K562 (cell line): ENCODE data around the gene DENND6B. TPM values are rescaled to one million over a fixed set of nuclear protein-coding genes. Genes with fewer than 3 reads are reported as not detected.

Experiments used
- ATAC-seq: fragments of 200-7000 bp; cut with Tn5 transposase; 3 replicates; pipeline ENCODE4 v1.9.1; 2020; ENCODE audit warnings: moderate library complexity
- BruUV-seq: library from RNA; stranded (reverse); fragments of 400-500 nt; replicated peaks from 2 replicates; lab custom pipeline; 2021; lab: Mats Ljungman, UMichigan
- CTCF ChIA-PET: fragments of 300-600 bp; formaldehyde crosslinking; extraction: SDS; loops from one replicate; lab custom pipeline; 2021; ENCODE audit warnings: low intra/inter-chr PET ratio; lab: Yijun Ruan, JAX
- POLR2A ChIA-PET: fragments of 300-600, 350-650 bp; sonication (Branson Sonifier 250); formaldehyde crosslinking; extraction: SDS; loops from one replicate; lab custom pipeline; 2021; ENCODE audit warnings: antibody characterized with exemption, inconsistent platforms; lab: Yijun Ruan, JAX
- DNase-seq, 4 experiments: peaks; one replicate each; pipeline versions ENCODE4 v3.0.0 to v3.0.0-alpha.2; 2011 to 2018; ENCODE audit warnings: low spot score in 3 of 4, mixed read lengths in 3 of 4; ENCODE audit errors: extremely low read depth in 1 of 4
- FAIRE-seq: peaks from 2 replicates; lab custom pipeline; 2011; peaks lifted over from hg19 to GRCh38; lab: Jason Lieb, UNC
- H2AFZ ChIP-seq: 2 replicates; pipeline ENCODE4 v1.6.0; 2011; ENCODE audit warnings: low read depth, low read length, control low read depth, inconsistent platforms
- H3K27ac ChIP-seq: fragments of 200-600 bp; 3 replicates; pipeline ENCODE4 v1.8.0; 2011; ENCODE audit warnings: low read depth, mild to moderate bottlenecking, control low read depth, inconsistent platforms, low read length, moderate library complexity, mixed read lengths; ENCODE audit errors: extremely low read depth
- H3K27me3 ChIP-seq, 2 experiments: fragments of 300-600 bp in 1 of 2; 2 replicates in 1 of 2; 3 replicates in 1 of 2; pipeline versions ENCODE4 v1.6.0 to v1.8.0; 2011; ENCODE audit warnings: inconsistent platforms in 2 of 2, low read length in 2 of 2, mild to moderate bottlenecking in 1 of 2, mixed read lengths in 1 of 2, moderate library complexity in 1 of 2; ENCODE audit not compliant: control insufficient read depth in 2 of 2, insufficient read depth in 2 of 2
- H3K36me3 ChIP-seq: fragments of 300-600 bp; 3 replicates; pipeline ENCODE4 v1.8.0; 2011; ENCODE audit warnings: mild to moderate bottlenecking, low read length, inconsistent platforms; ENCODE audit not compliant: control insufficient read depth, insufficient read depth
- H3K4me1 ChIP-seq, 2 experiments: fragments of 200-600 bp in 1 of 2; replicated peaks in 1 of 2; 2 replicates in 1 of 2; 3 replicates in 1 of 2; pipeline versions ENCODE4 v1.5.1 to v1.8.0; 2011; ENCODE audit warnings: inconsistent platforms in 2 of 2, low read length in 2 of 2, mild to moderate bottlenecking in 1 of 2, mixed read lengths in 1 of 2, moderate library complexity in 1 of 2; ENCODE audit not compliant: control insufficient read depth in 2 of 2, insufficient read depth in 2 of 2
- H3K4me2 ChIP-seq: 2 replicates; pipeline ENCODE4 v1.6.1; 2011; ENCODE audit warnings: low read length, control low read depth, inconsistent platforms, mixed read lengths; ENCODE audit not compliant: insufficient read depth
- H3K4me3 ChIP-seq: fragments of 200-600 bp; sonication (generic), shearing (Covaris generic); 2 replicates; pipeline ENCODE4 v1.5.1; 2016; ENCODE audit warnings: control low read depth, inconsistent platforms
- H3K79me2 ChIP-seq: fragments of 200-600 bp; 3 replicates; pipeline ENCODE4 v1.8.0; 2011; ENCODE audit warnings: low read length, inconsistent platforms; ENCODE audit not compliant: control insufficient read depth, insufficient read depth
- H3K9ac ChIP-seq, 2 experiments: 2 replicates each; pipeline versions ENCODE4 v1.6.0 to v1.6.1; 2011; ENCODE audit warnings: low read depth in 2 of 2, low read length in 2 of 2, control low read depth in 1 of 2, inconsistent platforms in 1 of 2, mild to moderate bottlenecking in 1 of 2, mixed read lengths in 1 of 2; ENCODE audit not compliant: insufficient read depth in 1 of 2
- H3K9me1 ChIP-seq: one replicate; pipeline ENCODE4 v1.6.0; 2011; ENCODE audit warnings: inconsistent platforms, mild to moderate bottlenecking, low read length, moderate library complexity; ENCODE audit not compliant: control insufficient read depth, insufficient read depth
- H3K9me3 ChIP-seq: replicated peaks from 2 replicates; pipeline ENCODE4 v1.5.1; 2011; ENCODE audit warnings: low read depth, low read length, inconsistent platforms; ENCODE audit not compliant: control insufficient read depth, insufficient read depth
- H4K20me1 ChIP-seq: replicated peaks from 2 replicates; pipeline ENCODE4 v1.6.1; 2011; ENCODE audit warnings: low read length, inconsistent platforms, mixed read lengths; ENCODE audit not compliant: control insufficient read depth, insufficient read depth
- CBX3 ChIP-seq, 2 experiments: IDR thresholded peaks; 1 replicate in 1 of 2; 2 replicates in 1 of 2; pipeline ENCODE4 v1.6.1; 2012; ENCODE audit warnings: inconsistent platforms in 2 of 2, low read length in 2 of 2, borderline replicate concordance in 1 of 2, control low read depth in 1 of 2
- CCNT2 ChIP-seq: IDR thresholded peaks from 2 replicates; pipeline ENCODE4 v1.6.1; 2011; ENCODE audit warnings: borderline replicate concordance, low read depth, mild to moderate bottlenecking, moderate library complexity, mixed read lengths, low read length; ENCODE audit not compliant: insufficient read length; ENCODE audit errors: extremely low read depth
- ETS2 ChIP-seq: IDR thresholded peaks from 2 replicates; pipeline ENCODE4 v1.6.1; 2016; ENCODE audit warnings: borderline replicate concordance, missing genetic modification characterization, mild to moderate bottlenecking, moderate library complexity, missing compliant biosample characterization; ENCODE audit not compliant: poor library complexity, severe bottlenecking
- HNRNPL ChIP-seq: fragments of 200-400 bp; formaldehyde crosslinking; IDR thresholded peaks from 2 replicates; pipeline ENCODE4 v1.6.1; 2017; ENCODE audit warnings: low read depth, mild to moderate bottlenecking, low read length
- MYBL2 ChIP-seq, 2 experiments: fragments of 450-650 bp in 1 of 2; sonication (generic) in 1 of 2; formaldehyde crosslinking in 1 of 2; IDR thresholded peaks; 2 replicates each; pipeline versions ENCODE4 v1.6.1 to v1.8.1; 2017 to 2022; ENCODE audit warnings: borderline replicate concordance in 1 of 2, inconsistent platforms in 1 of 2, low read depth in 1 of 2, mild to moderate bottlenecking in 1 of 2, missing genetic modification reagents in 1 of 2, moderate library complexity in 1 of 2
- NR4A1 ChIP-seq, 2 experiments: fragments of 250-450 bp in 1 of 2; fragments of 450-650 bp in 1 of 2; sonication (Bioruptor Pico) in 1 of 2; IDR thresholded peaks; 2 replicates each; pipeline versions ENCODE4 v1.4.0 to v1.6.1; 2016 to 2020; ENCODE audit warnings: mild to moderate bottlenecking in 2 of 2, missing compliant biosample characterization in 1 of 2, missing genetic modification characterization in 1 of 2, moderate library complexity in 1 of 2
- RBFOX2 ChIP-seq: fragments of 200-400 bp; formaldehyde crosslinking; IDR thresholded peaks from 2 replicates; pipeline ENCODE4 v1.6.1; 2017; ENCODE audit warnings: low read depth, mild to moderate bottlenecking, low read length, moderate library complexity
- ZNF263 ChIP-seq: sonication (generic); formaldehyde crosslinking; IDR thresholded peaks from 2 replicates; pipeline ENCODE4 v1.8.0; 2022; ENCODE audit warnings: mild to moderate bottlenecking, missing genetic modification reagents, borderline replicate concordance
- ZNF384 ChIP-seq: IDR thresholded peaks from 2 replicates; pipeline ENCODE4 v1.6.1; 2012; ENCODE audit warnings: low read depth, low read length, improper control_type of control experiment
- WGBS: fragments of 100-300 bp; shearing (Covaris generic); methylation state at CpG from one replicate; pipeline ENCODE4 v1.1.6; 2016; ENCODE audit warnings: low coverage, mixed read lengths; ENCODE audit not compliant: insufficient coverage; ENCODE audit errors: missing lambda C conversion rate; 5-methylcytosine and 5-hydroxymethylcytosine counted together
- in situ Hi-C: fragments of 300-500 bp; cut with MboI; formaldehyde crosslinking; loops from 4 replicates; pipeline ENCODE4 v1.15.0; 2018; ENCODE audit warnings: inconsistent platforms, mixed read lengths
- intact Hi-C: fragments of 100-400 bp; cut with micrococcal nuclease; formaldehyde crosslinking; loops from 2 replicates; pipeline ENCODE4 v1.14.2; 2022
- polyA plus RNA-seq, 8 experiments: library from polyadenylated mRNA; depleted of rRNA in 4 of 8; stranded (reverse) in 5 of 8; unstranded in 3 of 8; fragments of >200 nt; fragmentation: Nextera tagmentation in 2 of 8; fragmentation: Illumina TruSeq in 1 of 8; extraction: Ambion mirVana in 2 of 8; extraction: Trizol in 1 of 8; gene quantifications; 2 replicates each; pipeline versions ENCODE4 v1.2.1 to v1.2.3, GENCODE V29; 2011 to 2014; ENCODE audit warnings: inconsistent platforms in 1 of 8, missing spikeins in 1 of 8
- total RNA-seq, 7 experiments: library from RNA; depleted of rRNA in 6 of 7; stranded (reverse); fragments of >200 nt in 6 of 7; fragmentation: Illumina TruSeq in 2 of 7; extraction: Trizol in 2 of 7; gene quantifications; 2 replicates each; pipeline versions ENCODE4 v1.2.1 to v1.2.3, GENCODE V29; 2011 to 2021; ENCODE audit warnings: low replicate concordance in 1 of 7
- TF ChIP-seq, protein P1 (sequence below): sonication (generic); formaldehyde crosslinking; IDR thresholded peaks from 2 replicates; pipeline ENCODE4 v1.5.0; 2020; ENCODE audit warnings: missing genetic modification reagents
- TF ChIP-seq, protein P2 (sequence below): fragments of 250-450 bp; sonication (Bioruptor Pico); IDR thresholded peaks from 2 replicates; pipeline ENCODE4 v1.4.0; 2020

DENND6B gene
- total and polyA plus RNA-seq, 9 of the 15 experiments (the other 6 are each of a cell fraction or from before 2014, with no cell fraction given): 0.07 to 3.7 (median 1.5) TPM

DNA sequence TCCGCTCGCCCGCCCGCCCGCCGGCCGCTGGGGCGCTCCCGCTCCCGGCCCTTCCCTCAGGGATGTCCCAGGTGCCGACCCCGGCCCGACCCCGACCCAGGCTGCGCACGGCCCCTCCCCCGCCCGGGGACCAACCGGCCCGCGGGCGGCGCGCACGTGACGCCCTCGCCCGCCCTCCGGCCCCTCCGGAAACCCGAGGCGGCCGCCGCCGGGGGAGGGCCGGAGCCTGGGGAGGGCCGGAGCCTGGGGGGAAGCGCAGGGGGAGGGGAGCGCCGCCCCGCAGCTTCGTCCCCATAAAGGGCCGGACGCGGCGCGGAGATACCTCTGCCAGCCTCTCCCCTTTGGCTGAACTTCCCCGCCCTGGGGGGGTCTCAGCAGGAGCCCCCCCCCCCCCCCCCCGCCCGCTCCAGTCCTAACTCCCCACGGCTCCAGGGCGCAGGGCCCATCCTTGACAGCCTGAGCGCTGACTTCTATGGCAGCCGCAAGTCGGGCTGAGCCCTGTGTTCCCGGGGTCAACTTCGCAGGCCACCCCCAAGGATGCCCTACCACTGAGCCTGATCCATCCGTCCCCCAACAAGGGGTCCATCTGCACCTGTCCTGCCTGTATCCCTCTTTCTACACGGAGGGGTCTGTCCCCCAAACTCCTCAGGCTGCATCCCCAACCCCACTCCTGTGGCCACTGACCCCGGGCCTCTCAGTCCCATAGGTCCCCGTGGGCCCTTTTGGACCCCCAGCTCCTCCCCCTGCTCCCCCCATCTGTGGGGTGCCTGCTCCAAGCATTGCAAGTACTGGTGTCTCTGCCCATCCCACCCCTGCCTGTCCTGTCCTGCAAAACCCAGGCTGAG is 65.0 kb downstream of the DENND6B start, which contains the start of gene MAPK12:
Gene MAPK12 (minus strand): TSS at position 69 of the 845 bp plus-strand sequence. CDS start 174 bp downstream, outside the sequence.
- Histone ChIP-seq H3K9me1 (no peaks in the 10 kb centered on the region), H4K20me1 (no peaks in the 10 kb centered on the region), H3K4me1 (peaks cover 15 to 85% of the 10 kb centered on the region in 2 experiments; a peak in 4 of 5 replicates), H3K36me3 (peaks cover 25% of the 10 kb centered on the region; the same call in 1 of the 3 replicates), H3K27me3 (no peaks in the 10 kb centered on the region), H2AFZ (peak within 1 kb of the TSS; percentile 72; the same call in 1 of the 2 replicates), H3K9me3 (no peaks in the 10 kb centered on the region), H3K9ac (peak within 1 kb of the TSS; percentile 72 to 95), H3K4me3 (peak within 1 kb of the TSS; percentile 64), H3K27ac (peak within 1 kb of the TSS; percentile 76), H3K4me2 (peak within 1 kb of the TSS; percentile 79), H3K79me2 (peaks cover 27% of the 10 kb centered on the region)
- CTCF ChIA-PET: no interaction called here
- POLR2A ChIA-PET: interaction anchor here (0.6 to 1.5 kb wide), 4 partner anchors 10 to 71 kb away, joined by 3 to 5 read pairs (median 3); partner anchors contain the start of genes HDAC10 and PLXNB2
- BruUV-seq: no TSS peak
- FAIRE-seq (no peak), DNase-seq (peak; percentile 71 to 84 (median 80)), ATAC-seq (peak; percentile 76)
- in situ Hi-C loops: no loop called here
- intact Hi-C loops: no loop called here
- 8% methylated on average over 10 of the region's 61 CpGs for WGBS
- no peak for TF ChIP-seq ZNF384
- no peak for TF ChIP-seq ZNF263 (CRISPR knock-in tag)
- TF ChIP-seq, protein P1, sequence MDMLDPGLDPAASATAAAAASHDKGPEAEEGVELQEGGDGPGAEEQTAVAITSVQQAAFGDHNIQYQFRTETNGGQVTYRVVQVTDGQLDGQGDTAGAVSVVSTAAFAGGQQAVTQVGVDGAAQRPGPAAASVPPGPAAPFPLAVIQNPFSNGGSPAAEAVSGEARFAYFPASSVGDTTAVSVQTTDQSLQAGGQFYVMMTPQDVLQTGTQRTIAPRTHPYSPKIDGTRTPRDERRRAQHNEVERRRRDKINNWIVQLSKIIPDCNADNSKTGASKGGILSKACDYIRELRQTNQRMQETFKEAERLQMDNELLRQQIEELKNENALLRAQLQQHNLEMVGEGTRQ (CRISPR knock-in tag): peak; percentile 66
- TF ChIP-seq HNRNPL: no peak
- peak; percentile 22 for TF ChIP-seq CCNT2
- TF ChIP-seq RBFOX2: peak; percentile 15; the same call in 1 of the 2 replicates
- TF ChIP-seq, protein P2, sequence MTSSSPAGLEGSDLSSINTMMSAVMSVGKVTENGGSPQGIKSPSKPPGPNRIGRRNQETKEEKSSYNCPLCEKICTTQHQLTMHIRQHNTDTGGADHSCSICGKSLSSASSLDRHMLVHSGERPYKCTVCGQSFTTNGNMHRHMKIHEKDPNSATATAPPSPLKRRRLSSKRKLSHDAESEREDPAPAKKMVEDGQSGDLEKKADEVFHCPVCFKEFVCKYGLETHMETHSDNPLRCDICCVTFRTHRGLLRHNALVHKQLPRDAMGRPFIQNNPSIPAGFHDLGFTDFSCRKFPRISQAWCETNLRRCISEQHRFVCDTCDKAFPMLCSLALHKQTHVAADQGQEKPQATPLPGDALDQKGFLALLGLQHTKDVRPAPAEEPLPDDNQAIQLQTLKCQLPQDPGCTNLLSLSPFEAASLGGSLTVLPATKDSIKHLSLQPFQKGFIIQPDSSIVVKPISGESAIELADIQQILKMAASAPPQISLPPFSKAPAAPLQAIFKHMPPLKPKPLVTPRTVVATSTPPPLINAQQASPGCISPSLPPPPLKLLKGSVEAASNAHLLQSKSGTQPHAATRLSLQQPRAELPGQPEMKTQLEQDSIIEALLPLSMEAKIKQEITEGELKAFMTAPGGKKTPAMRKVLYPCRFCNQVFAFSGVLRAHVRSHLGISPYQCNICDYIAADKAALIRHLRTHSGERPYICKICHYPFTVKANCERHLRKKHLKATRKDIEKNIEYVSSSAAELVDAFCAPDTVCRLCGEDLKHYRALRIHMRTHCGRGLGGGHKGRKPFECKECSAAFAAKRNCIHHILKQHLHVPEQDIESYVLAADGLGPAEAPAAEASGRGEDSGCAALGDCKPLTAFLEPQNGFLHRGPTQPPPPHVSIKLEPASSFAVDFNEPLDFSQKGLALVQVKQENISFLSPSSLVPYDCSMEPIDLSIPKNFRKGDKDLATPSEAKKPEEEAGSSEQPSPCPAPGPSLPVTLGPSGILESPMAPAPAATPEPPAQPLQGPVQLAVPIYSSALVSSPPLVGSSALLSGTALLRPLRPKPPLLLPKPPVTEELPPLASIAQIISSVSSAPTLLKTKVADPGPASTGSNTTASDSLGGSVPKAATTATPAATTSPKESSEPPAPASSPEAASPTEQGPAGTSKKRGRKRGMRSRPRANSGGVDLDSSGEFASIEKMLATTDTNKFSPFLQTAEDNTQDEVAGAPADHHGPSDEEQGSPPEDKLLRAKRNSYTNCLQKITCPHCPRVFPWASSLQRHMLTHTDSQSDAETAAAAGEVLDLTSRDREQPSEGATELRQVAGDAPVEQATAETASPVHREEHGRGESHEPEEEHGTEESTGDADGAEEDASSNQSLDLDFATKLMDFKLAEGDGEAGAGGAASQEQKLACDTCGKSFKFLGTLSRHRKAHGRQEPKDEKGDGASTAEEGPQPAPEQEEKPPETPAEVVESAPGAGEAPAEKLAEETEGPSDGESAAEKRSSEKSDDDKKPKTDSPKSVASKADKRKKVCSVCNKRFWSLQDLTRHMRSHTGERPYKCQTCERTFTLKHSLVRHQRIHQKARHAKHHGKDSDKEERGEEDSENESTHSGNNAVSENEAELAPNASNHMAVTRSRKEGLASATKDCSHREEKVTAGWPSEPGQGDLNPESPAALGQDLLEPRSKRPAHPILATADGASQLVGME (CRISPR knock-in tag): no peak
- no peak for TF ChIP-seq CBX3 (IDR thresholded peaks at IDR 0.05; ENCODE audit: borderline replicate concordance in 1 of 2, low read length in 2 of 2)
- no peak for TF ChIP-seq ETS2 (tag)
- TF ChIP-seq NR4A1 (CRISPR knock-in tag; IDR thresholded peaks at IDR 0.05): no peak
- no peak for TF ChIP-seq NR4A1 (tag; IDR thresholded peaks at IDR 0.05)
- no peak for TF ChIP-seq MYBL2 (IDR thresholded peaks at IDR 0.05; ENCODE audit: low read depth)
- TF ChIP-seq MYBL2 (CRISPR knock-in tag; IDR thresholded peaks at IDR 0.05; ENCODE audit: borderline replicate concordance): no peak
